Middle frontal gyrus (tissue), 1 donor: ENCODE measurements around the gene NKG7.

Experiments used
- DNase-seq: peaks from one replicate; pipeline ENCODE4 v3.0.0-alpha.2; 2015; ENCODE audit warnings: low spot score; ENCODE audit errors: extremely low spot score

The NKG7 gene

GRCh38 chr19:51391073-51391611 is 18.7 kb upstream of the NKG7 start:
- no peak for DNase-seq

DNA sequence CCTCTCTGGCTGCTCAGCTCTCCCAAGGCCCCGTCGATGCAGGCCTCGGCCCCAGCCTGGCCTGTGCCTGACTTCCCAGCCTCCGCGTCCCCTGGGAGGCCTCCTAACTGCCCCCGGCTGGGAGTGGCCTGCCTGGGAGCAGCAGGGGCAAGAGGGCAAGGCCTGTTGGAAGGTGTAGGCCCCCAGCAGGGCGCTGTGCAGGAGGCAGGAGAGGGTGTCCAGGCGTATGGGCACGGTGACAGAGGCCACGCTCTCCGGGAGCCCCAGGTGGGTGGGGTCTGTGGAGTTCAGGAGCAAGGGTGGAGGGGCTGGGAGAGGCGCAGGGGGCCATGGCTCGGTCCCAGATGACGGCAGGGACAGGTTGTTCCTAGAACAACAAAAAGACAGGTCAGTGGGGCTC is 16.7 kb upstream of the NKG7 start:
- no peak for DNase-seq

DNA sequence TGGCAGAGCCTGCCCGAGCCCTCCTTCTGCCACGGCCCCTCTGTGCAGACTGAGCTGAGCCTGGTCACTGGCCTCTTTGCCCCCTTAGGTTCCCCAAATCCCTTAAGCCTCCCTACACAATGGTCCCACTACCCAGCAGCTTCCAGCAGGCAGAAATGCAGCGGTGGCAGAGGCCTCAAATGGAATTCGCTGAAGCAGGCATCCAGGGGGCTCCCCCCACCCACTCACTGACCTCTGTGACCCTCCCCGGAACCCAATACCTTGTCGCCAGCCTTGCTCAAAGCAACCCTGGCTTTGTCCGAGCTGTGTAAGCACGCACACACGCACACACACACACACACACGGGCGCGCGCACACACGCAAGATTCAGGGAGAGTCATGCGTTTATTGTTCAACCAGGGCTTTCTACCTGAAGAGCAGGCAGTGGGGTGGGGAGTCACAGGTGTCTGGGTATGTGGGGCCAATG is 15.5 kb upstream of the NKG7 start, which contains the start of gene LIM2:
Gene LIM2 (minus strand): TSS at position 51 of the 466 bp plus-strand sequence. CDS start 531 bp downstream, outside the sequence.
- DNase-seq = no peak

- DNase-seq = no peak
These were observed 14.5 kb upstream of the NKG7 start for GRCh38 chr19:51386882-51387520.

GRCh38 chr19:51382004-51382403 is 9.6 kb upstream of the NKG7 start:
- DNase-seq = no peak

- DNase-seq = no peak
These were observed 7.9 kb upstream of the NKG7 start for GRCh38 chr19:51380379-51380778.

- DNase-seq = no peak
These were observed 5.0 kb upstream of the NKG7 start for GRCh38 chr19:51377422-51377821.

GRCh38 chr19:51375504-51376221 is 3.2 kb upstream of the NKG7 start:
- DNase-seq = no peak

GRCh38 chr19:51372021-51372648 is 319 bp downstream of the NKG7 start:
- DNase-seq = no peak

- DNase-seq = no peak
These were observed 1.2 kb downstream of the NKG7 start for GRCh38 chr19:51371186-51371690.

DNA sequence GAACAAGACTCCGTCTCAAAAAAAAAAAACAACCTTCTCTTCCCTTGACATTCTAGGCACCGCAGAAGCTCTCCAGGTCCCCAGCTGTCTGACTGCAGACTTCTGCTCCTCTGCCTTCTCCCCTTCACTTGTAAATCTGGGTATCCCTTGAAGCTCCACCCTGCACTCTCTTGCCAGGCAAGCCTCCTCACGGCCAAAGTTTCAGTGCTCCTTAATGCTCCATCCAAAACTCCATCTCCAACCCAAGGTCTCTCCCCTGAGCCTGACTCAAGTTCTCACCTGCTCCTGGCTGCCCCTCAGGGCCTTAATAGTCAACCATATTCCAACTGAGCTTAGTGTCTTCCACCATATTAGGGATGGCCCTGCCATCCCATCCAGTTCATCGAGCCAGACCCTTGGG is 2.2 kb downstream of the NKG7 start:
- no peak for DNase-seq

DNA sequence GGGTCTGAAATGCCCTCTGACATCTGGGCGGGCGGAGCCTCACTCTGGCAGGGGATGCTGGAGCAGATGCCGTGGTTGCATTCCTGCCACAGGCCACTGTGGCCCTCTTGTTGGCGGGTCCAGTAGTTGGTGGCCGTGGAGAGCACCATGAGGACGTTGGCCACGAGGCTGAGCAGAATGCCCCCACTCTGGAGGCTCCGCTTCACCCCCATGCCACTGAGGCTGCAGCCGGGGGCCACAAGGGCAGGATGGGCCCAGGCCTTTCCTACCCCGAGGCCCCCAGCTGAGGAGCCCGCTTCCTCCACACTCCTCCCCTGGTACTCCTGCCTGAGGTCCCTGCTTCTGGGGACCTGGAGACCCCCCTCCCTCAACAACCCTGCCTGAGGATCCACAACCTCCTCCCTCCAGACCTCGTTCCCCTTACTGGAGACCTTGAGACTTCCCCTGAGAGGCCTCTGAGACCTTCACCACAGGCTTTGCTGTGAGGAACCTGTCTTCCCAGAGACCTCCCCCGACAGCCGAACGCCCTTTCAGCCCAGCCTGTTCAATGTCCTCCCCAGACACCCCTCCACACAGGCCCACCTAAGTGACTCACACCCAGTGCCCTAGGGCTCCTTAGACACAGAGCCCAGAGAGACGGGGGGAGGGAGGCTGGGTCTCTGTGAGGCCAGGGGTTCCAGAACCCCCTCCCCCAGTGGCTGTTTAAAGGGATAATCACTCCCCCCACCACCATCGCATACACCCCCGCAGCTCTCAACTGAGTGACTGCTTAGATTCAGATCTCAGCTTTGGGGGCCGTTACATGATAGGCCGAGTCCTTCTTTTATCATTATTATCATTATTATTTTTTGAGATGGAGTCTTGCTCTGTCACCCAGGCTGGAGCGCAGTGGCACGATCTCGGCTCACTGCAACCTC is 3.8 kb downstream of the NKG7 start, which contains the start of gene CLDND2:
Gene CLDND2 (minus strand): TSS at position 638 of the 917 bp plus-strand sequence. CDS start 426 bp downstream, at position 212.
- no peak for DNase-seq

DNA sequence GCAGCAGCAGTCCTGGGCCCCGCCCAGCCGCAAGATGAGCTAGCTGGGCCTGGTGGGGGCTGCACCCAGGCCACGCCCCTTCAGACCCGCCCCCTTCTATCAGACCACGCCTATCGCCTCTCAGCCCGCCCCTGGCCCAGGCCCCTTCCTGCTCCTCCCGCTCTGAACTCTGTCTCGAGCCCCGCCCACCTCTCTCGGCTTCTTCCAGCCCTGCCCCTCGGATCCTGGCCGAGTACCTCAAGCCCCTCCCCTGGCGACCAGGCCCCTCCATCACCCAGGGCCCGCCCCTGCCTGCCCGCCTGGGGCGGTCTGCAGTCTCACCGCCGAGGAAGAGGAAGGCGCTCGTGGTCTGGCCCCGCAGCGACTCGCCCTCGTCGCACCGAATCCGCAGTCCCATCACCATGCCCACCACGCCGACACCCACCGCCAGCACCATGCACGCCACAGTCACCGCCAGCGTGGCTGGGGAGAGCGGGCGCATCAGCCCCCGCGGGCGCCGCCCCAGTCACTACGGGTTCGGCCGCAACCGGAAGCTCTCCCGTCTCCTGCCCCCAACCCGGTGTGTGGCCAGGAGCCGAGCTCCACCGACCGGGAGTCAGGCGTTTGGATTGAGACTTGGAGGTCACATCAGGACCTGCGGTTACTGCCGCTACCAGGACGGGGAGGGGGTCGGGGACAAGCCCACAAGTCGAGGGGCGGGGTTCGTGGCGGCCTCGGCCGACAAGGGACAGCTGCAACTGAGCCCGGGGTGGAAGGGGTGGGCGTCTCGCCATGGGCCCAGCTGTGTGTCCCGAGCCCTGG is 4.7 kb downstream of the NKG7 start:
- peak; percentile 89 for DNase-seq

- DNase-seq = no peak
These were observed 5.2 kb downstream of the NKG7 start for GRCh38 chr19:51367255-51367564.

- peak; percentile 96 for DNase-seq
These were observed 5.8 kb downstream of the NKG7 start for GRCh38 chr19:51366389-51367254.

- no peak for DNase-seq
These were observed 6.5 kb downstream of the NKG7 start, which contains the start of gene ETFB for GRCh38 chr19:51365965-51366388. TSS of gene ETFB (minus strand) at chr19:51366388. CDS start at chr19:51366326, 62 bp downstream.

DNA sequence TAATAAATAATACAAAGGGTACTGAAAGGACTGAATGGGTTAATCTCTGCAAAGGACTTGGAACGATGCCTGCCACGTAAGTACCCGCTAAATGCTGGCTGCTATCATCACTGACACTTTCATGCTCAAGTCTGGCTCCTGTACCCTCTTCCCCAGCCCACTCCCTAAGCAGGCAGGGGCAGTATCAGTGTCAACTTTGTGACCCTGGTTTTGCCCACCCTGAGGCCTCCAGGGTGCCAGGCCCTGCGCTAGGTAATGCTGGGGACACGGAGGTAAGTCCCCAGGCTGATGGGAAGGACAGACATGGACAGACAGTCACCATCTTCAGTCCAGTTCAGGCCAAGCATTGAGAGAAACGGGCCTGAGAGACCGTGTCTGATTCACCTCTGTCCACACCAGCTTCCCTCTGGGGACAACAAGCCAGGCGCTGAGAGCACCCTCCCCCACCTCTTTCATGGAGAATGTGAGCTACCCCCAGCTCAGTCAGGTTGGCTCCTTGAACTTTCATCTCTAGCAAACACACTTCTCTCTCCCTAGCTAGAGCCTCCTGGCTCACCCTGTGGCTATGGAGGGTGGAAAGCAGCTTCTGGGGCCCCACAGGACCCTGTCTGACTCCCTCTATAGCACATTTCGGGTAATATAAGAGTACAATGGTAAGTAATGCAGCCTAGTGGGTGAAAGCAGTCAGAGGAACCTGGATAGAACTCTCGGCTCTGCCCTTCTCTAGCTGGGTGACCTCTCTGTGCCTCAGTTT is 7.1 kb downstream of the NKG7 start:
- DNase-seq = no peak
